Measurements from ENCODE around the gene DNAH6. TPM values are rescaled to one million over a fixed set of nuclear protein-coding genes. Genes with fewer than 3 reads are reported as not detected.

Gene DNAH6
- total and polyA plus RNA-seq, 2 of the 8 experiments (the other 6 are each of a cell fraction or from before 2014, with no cell fraction given), result 0.06 to 0.43 TPM

DNA sequence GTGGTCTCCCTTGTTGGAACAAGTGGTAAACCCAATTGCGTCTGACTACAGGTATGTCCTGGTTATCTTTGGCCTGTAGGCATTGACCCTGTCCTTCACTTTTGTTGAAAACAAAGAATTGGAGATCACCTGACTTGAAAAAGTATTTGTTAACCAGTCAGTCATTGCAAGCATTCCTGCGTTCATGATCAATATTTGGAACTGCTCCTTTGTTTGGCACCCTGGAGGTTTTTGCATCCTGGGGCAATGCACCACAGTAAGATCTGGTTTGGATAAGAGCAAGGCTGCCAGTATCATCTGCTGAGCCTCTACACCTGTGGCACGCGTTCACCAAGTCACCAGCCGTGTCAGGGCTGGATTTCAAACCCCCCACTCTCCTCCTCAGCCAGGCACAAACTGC is 115.7 kb downstream of the DNAH6 start:
- Histone ChIP-seq H3K14ac (ENCODE audit: insufficient read length) (no peak overlapping the region), H3K23ac (ENCODE audit: insufficient read length) (peak overlapping the region; percentile 47), H3K36me3 (ENCODE audit: control insufficient read depth in 2 of 4, insufficient read depth in 4 of 4, low read length in 3 of 4) (no peaks in the 10 kb centered on the region), H2AFZ (ENCODE audit: low read length) (no peak overlapping the region; the same call in 1 of the 2 replicates), H2BK20ac (ENCODE audit: low read length) (no peak overlapping the region), H4K20me1 (replicated peaks in 1 of 2; ENCODE audit: control insufficient read depth in 1 of 2, insufficient read depth in 2 of 2, low read length in 2 of 2) (no peaks in the 10 kb centered on the region), H3K79me1 (ENCODE audit: low read depth, low read length) (no peaks in the 10 kb centered on the region), H2BK12ac (ENCODE audit: low read depth, low read length) (no peak overlapping the region), H3K4me2 (ENCODE audit: insufficient read depth in 1 of 2, low read depth in 2 of 2, low read length in 2 of 2) (no peak overlapping the region), H4K91ac (replicated peaks; ENCODE audit: insufficient read length, low read length) (no peak overlapping the region), H2BK120ac (replicated peaks; ENCODE audit: low read depth, low read length) (no peak overlapping the region), H3K4me1 (replicated peaks in 1 of 4; ENCODE audit: control insufficient read depth in 3 of 4, insufficient read depth in 4 of 4, low read length in 3 of 4) (no peaks in the 10 kb centered on the region), H3K79me2 (ENCODE audit: control insufficient read depth in 1 of 2, insufficient read depth in 2 of 2, low read length in 2 of 2) (no peaks in the 10 kb centered on the region), H3K4me3 (ENCODE audit: extremely low read depth in 1 of 4, insufficient read depth in 2 of 4, low read depth in 3 of 4, low read length in 4 of 4) (no peak overlapping the region), H3K18ac (ENCODE audit: extremely low read depth, low read length) (no peak overlapping the region), H2BK15ac (ENCODE audit: low read length) (no peak overlapping the region), H4K5ac (ENCODE audit: insufficient read length, low read depth, low read length) (no peak overlapping the region), H3K4ac (replicated peaks; ENCODE audit: insufficient read length, low read depth, low read length) (no peak overlapping the region), H4K8ac (ENCODE audit: extremely low read depth, insufficient read depth, low read length) (no peak overlapping the region), H2AK5ac (ENCODE audit: low read depth, low read length) (no peak overlapping the region), H3K23me2 (ENCODE audit: low read depth, low read length) (no peaks in the 10 kb centered on the region), H2BK5ac (ENCODE audit: low read depth, low read length) (no peak overlapping the region), H3K9me3 (ENCODE audit: insufficient read depth in 2 of 2, low read depth in 1 of 2, low read length in 1 of 2) (no peaks in the 10 kb centered on the region), H3K27ac (ENCODE audit: low read depth, low read length) (no peak overlapping the region), H3K56ac (replicated peaks; ENCODE audit: insufficient read length, low read depth, low read length) (no peak overlapping the region), H3K27me3 (replicated peaks in 1 of 4; ENCODE audit: control insufficient read depth in 3 of 4, extremely low read depth in 1 of 4, insufficient read depth in 3 of 4, low read length in 3 of 4) (peaks cover 0 to 1% (median 0%) of the 10 kb centered on the region in 4 experiments; a peak in 2 of 7 replicates), H3K9ac (replicated peaks in 1 of 4; ENCODE audit: extremely low read depth in 1 of 4, low read depth in 3 of 4, low read length in 3 of 4) (no peak overlapping the region)
- ChIA-PET CTCF (ENCODE audit: partially characterized antibody) (interaction anchor here (0.7 to 3.2 kb wide), 13 partner anchors 8 to 317 kb away, joined by 3 to 11 read pairs (median 7); no protein-coding TSS in a partner anchor), POLR2A (ENCODE audit: partially characterized antibody) (no interaction called here)
- DNase-seq (ENCODE audit: low read depth in 1 of 2, low spot score in 2 of 2) (no peak), FAIRE-seq (no peak)
- TF ChIP-seq SAP30 (IDR thresholded peaks at IDR 0.05; ENCODE audit: insufficient read depth, insufficient replicate concordance, low read length), result no peak
- TF ChIP-seq KDM1A (IDR thresholded peaks at IDR 0.05; ENCODE audit: borderline replicate concordance, low read length), result no peak
- no peak for TF ChIP-seq ASH2L (IDR thresholded peaks at IDR 0.05; ENCODE audit: low read length)
- no peak for TF ChIP-seq CEBPB (IDR thresholded peaks at IDR 0.05; ENCODE audit: low read depth, low read length)
- TF ChIP-seq TAF7 (optimal IDR thresholded peaks at IDR 0.05; ENCODE audit: borderline replicate concordance, low read depth, low read length), result no peak
- no peak for TF ChIP-seq POLR2AphosphoS5 (IDR thresholded peaks at IDR 0.05; ENCODE audit: low read depth, low read length)
- WGBS, 2 experiments (ENCODE audit: extremely low coverage in 1 of 2, insufficient coverage in 1 of 2, insufficient read length in 1 of 2, insufficient replicate concordance in 2 of 2, low coverage in 1 of 2, low lambda C conversion rate in 2 of 2, missing lambda C conversion rate in 1 of 2), result 83% methylated on average over 5 of the region's 5 CpGs; no CpG with 5 or more reads in 1 of the 2 experiments
